GDM1 (cell line): ENCODE results near the gene EVA1A.

Source experiments
- DNase-seq: peaks from one replicate; lab custom pipeline; 2025; lab: John Stamatoyannopoulos, UW

Gene EVA1A

DNA sequence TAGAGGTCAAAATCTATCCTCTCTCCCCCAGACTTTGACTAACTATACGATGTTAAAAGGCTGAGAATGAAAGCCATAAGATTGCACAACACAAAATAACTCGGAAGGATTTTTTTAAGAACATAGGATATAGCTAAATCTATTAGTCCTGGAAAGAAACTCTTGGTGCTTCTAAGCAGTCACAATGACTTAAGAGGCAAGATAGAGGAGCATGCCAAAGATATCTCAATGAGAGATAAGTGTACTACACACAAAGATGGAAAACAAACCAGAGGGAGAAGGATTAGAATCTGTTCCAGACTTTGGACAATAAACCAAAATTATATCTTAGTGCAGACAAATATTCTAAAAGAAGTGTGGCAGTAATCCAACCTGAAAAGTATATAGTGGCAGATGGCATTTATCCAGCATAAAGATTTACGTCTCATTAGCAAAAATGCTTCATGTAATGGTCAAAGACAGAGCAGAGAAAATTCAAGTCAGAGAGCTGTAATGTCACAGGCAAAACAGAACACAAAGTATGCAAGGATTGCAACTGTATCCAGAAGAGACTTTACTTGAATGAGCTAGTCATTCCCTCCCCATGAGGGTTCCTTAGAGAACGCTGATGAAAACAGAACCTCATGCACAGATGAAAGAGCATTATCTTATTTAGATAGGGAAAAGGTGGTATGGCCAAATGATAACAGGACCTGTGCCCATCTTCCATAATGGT is 28.8 kb upstream of the EVA1A start:
- no peak for DNase-seq

DNA sequence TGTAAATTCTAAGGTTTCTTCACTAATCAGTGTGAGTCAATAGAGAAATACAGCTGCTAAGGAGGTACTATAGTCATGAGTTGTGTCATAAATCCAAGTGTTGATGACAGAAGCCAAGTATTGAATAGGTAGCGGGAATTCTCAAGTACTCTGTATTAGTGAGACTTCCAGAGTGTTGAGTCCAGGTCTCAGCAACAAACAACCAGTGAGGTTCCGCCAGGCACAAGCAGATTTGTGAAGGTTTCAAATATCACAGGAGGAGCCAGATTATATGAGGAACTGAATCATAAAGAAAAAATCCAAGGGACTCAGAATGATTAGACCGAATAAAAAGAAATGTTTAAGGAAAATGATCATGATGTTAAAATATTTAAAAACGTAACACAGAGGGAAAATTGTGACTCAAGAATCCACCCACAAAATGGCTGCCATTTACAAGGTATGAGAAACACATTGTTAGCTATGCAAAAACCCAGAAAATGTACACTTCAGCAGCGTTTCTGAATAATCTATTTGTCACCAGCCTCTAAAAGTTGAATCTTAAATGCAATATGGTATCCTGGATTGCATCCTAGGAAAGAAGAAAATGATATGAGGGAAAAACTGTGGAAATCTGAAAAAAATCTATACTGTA is 27.3 kb upstream of the EVA1A start:
- DNase-seq, result no peak

DNA sequence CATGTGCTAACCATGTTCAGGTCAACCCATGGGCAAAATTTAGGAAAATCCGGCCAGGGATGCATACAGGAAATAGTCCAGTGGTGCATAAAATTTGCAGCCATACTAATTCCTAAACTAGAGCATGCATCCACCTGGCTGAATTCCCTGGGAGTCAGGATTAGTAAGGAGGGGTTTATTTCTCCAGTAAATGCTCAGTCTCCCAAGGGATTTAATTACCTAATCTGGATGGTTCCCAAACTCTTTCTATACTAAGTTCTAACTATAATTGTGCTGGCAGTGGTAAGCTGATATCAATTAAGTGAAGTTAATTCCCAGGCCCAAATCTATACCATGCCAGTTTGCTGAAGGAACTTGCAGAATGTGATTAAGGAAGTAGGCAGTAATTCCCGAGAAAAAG is 26.2 kb upstream of the EVA1A start:
- DNase-seq, result no peak

DNA sequence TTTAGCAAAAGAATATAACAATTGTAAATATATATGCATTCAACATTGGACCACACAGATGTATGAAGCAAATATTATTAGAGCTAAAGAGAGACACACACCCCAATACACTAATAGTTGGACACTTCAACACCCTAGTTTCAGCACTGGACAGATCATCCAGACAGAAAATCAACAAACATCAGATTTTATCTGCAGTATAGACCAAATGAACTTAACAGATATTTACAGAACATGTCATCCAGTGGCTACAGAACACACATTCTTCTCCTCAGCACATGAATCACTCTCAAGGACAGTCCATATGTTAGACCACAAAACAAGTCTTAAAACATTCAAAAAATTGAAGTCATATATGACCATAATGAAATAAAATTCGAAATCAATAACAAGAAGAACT is 22.1 kb upstream of the EVA1A start:
- no peak for DNase-seq

DNA sequence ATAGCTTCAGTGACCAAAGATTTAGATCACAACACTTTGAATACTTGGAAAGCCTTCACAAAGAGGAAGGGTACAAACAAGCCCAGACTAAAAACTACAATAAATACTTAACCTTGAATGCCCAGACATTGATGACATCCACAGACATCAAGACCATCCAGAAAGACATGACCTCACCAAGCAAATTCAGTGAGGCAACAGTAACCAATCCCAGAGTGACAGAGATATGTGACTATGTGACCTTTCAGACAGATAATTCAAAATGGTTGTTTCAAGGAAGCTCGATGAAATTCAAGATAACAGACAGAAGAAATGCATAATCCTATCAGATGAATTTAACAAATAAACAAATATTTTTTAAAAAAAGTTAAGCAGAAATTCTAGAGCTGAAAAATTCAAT is 19.9 kb upstream of the EVA1A start:
- no peak for DNase-seq

DNA sequence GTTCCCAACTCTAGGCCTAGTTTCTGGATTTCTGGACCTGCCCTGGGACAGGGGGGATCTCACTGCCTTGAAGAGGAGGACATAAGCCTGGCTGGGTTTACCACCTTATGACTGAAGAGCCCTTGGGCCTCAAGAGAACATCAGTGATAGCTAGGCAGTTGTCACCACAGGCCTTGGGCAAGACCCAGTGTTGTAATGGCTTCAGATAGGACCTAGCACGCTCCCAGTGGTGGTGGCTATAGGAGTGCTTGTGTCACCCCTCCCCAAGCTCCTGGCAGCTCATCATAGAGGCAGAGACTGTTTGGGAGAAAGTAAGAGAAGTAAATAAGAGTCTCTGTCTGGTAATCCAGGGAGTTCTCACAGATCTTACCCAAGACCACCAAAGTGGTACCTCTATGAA is 19.4 kb upstream of the EVA1A start:
- DNase-seq, result no peak

DNA sequence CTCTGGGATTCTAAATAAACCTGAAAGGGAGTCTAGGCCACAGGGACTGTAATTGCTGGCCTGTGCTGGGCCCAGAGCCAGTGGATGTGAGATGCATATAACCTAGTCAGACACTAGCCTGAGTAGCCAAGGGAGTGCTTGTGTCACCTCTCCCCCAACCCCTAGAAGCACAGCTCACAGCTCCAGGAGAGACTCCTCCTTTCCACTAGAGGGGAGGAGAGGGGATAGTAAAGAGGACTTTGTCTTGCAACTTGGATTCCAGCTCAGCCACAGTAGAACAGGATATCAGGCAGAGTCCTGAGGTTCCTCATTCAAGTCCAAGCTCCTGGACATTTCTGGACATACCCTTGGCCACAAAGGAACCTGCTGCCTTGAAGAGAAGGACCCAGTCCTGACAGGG is 18.4 kb upstream of the EVA1A start:
- no peak for DNase-seq

DNA sequence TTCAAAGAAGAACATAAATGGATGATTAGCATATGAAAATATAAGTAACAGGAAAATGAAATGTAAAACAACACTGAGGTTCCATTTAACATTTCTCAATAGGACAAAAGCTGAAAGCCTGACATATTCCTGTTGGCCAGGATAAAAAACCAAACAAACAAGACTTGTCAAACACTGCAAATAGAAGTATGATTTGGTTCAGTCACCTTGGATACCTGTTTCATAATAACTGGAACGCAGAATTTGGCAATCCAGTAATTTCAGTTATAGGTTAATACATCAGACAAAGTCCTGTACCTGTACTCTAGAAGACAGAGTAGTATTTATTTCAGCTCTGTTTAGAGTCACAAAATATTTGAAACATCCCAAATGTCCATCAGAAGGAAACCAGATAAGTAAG is 16.5 kb upstream of the EVA1A start:
- DNase-seq, result no peak

DNA sequence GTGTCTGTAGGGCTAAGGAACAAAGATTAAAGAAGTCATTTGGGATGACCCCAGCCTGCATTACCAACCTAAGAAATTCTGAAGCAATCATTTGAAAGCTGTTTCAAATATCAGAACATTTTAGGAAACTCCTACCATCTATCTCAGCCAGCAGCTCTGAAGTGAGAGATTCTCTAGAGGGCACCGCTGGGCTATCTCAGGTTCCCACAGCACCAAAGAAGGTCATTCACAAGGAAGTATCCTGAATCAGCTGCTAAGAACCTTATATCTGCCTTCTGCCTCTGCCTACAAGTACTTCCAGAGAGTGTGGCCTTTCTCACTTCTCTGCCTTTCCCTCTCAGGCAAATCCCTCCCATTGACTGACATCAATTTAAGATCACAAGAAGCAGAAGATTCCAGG is 13.4 kb upstream of the EVA1A start:
- DNase-seq, result no peak

DNA sequence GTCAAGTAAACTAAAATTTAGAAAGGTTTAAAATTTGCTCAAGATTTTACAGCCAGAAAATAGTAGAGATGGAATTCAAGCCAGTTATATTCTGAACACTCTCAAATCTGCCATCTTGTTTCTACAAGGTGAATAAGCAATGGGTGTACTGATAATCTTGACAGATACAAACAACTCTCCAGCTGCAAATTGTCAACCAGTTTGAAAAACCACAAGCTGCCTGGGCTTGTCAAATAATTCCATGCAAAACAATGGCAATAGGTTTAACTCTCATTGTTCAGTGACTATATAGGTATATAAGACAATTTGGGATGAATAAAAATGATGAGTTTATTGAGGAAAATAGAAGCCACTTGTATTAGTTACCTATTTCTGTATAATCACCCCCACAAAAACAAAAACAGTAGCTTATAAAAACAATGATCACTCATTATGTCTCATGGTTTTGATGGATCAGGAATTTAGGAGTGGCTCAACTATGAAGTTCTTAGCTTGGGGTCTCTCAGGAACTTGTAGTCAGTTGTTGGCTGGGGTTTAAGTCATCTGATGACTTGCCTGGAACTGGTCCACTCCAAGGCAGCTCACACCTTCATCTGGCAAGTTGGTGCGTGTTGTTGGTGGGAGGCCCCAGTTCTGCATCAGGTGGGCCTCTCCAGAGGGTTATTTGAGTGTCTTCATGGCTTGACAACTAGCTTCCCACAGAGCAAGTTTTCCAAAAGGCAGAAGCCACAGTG is 12.6 kb upstream of the EVA1A start:
- no peak for DNase-seq

DNA sequence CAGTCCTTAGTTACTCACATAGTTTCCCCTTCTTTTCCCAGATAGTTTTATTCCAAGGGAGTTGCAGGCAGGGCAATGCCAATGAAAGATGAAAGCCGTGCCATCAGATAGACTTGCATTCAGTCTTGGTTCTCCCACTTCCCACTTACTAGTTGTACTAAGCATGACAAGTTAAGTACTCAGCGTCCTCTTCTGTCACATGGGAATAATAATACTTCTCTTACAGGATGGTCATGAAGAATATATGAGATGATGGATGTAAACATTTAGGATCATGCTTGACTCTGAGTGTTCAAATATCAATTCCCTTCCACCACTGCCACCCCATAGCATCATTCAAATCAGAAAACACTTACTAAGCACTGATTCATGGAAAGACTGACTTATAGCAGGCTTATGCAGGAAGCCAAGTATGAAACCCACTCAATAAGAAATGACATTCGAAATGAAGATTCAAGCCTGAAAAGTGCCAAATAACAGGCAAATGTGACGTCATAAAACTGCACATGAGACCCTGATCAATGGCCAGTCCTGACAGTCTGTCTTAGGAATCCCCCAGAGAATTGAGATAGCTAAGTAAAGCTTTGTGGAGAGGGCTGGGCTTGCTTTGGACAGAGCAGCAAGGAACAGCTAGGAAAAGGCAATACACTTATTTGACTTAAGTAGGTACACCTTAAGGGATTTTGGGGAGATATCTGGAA is 11.1 kb upstream of the EVA1A start:
- DNase-seq, result no peak

DNA sequence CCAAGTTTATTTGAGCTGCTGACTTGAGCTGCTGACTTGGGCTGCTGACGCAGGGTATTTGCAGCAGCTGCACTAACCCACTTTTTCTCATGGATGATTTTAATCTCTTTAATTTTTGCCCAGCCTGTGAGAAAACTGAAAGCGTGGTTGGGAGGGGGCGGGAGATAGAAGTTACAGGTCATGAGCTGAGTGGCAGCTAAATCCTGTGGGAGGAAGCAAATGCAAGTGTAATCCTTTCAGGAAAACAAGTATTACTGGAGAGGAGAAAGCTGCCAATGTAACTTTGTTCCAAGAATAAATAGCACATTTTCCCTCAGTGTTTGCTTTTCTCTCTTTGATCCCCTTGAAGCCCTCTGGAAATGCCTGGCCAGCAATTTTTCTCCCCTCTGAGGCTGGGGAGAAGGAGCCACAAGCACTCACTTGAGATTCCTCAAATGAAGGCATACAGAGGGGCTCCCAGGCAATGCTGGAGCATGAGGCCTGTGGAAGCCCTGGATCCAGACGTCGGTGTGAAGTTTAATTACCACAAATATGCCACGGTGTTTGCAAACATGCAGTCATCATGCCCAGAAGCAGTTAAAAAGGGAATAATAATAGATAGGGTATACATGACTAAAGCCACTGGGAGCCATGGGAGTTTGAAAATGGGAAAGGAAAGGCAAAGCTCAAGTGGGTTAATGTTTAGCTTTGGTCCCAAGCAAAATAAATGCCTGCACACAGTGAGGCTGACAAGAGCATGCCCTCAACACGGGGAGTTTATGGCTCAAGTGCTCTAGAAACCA is 10.4 kb upstream of the EVA1A start:
- no peak for DNase-seq

DNA sequence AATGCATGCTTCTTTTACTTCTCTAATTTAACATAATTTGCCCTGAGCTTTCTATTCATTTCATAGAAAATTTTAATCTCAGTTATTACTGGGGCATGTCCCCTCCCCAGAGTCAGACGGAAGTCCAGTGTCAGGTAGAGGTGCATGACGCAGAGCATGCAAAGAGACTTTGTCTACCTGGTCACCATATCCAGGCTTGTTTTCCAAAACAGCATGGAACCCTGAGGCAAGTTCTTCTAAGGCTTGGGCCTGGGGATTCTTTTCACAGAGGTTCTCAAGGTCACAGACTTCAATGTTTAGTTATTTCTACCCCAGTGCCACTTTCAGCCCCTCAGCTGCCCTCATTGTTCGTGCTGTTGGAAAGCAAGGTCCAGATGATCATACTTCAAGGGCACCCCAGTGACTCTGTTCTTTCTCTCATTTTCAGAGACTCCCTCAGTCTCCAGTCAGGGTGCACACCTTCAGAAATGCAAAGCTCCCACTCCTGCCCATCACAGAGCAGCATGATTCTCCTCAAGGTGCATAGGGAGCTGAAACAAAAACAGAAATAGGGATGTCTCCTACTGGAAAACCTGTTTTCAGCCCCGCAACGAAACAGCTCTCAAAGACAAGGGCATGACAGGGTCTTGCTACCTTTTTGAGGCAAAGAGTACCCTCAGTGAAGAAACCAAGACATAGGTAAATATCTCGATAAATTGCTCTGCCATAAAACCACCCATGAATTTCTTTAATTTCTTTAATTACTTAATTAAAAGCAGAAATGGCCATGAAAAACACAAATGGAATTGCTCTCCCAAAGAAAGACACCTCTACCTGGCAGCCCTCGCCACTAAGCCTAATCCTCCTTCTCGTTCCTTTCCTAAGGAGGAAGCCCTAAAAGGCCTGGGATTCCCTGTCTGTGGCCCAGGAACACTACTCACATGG is 9.5 kb upstream of the EVA1A start:
- DNase-seq, result no peak

DNA sequence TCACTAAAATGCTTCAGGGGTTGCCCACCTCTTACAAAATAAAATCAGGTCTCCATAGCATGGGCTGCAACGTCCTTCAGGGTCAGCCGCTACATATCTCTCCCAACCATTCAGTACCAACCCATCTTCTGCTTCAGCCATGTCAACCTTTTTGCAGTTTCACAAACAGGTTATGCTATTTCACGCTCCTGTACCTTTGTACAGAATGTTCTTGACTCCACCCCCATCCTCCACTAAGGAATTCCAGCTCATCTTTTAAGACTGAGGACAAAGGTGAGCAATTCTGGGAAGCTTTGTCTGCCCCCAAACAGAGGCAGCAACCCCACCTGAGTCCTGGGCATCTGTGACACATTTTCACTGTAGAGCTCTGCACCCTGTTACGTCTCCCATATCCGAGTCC is 8.8 kb upstream of the EVA1A start:
- DNase-seq, result no peak

DNA sequence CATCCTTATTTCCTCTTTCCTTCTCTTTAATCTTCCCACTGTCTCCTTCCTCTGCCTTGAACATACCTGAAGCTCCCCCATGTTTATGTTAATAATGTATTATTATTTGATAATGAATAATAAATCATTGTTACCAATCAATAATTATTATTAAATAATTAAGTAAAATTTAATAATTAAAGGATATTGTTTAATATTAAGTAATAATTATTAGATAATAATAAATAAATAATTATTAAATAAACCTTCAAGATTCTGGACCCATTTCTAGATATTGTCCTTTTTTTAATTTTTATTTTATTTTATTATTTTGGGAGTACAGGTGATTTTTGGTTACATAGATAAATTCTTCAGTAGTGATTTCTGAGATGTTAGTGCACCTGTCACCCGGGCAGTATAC is 7.4 kb upstream of the EVA1A start:
- no peak for DNase-seq

DNA sequence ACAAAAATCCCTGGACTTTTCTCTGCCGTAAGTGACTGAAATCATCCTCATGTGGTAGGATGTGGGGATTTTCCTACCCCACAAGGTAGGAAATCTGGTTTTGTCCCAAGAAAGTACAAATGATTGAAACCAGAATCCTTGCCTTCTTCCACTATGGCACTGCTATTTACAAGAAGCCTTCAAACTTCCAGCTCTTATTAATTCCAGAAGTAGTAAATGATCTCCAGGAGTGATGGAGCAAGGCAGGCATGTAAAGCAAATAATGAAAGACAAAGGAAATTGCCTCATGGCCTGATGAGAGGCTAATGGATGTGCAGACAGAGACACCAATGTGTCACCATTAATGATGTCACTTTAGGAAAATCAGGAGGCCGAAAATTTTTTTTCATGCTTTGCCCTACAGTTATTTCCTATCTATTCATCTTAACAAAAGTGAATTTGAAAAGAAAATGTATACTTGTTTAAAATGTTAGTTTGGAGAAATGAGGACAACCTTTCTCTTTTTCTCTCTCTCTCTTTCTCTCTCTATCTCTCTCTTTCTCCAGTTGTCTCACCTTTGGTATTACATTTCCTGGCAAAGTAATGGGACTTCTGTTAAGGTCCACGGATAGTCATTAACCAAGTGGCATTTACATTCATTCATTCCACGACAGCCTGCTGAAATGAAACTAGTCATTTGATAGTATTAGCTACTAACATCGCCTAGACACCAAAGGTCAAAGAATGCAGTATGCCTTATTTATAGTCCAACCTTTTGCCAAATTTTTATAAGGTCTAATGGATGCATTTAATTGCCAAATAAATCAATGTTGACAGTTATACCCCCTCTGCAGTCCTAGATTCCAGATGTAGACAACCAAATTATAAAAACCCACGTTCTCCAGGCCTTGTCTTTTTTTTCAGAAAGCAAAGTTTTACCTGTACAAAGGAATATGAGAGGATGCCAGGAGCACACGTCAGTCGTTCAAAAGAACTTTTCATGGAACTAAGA is 5.0 kb upstream of the EVA1A start:
- DNase-seq, result no peak

DNA sequence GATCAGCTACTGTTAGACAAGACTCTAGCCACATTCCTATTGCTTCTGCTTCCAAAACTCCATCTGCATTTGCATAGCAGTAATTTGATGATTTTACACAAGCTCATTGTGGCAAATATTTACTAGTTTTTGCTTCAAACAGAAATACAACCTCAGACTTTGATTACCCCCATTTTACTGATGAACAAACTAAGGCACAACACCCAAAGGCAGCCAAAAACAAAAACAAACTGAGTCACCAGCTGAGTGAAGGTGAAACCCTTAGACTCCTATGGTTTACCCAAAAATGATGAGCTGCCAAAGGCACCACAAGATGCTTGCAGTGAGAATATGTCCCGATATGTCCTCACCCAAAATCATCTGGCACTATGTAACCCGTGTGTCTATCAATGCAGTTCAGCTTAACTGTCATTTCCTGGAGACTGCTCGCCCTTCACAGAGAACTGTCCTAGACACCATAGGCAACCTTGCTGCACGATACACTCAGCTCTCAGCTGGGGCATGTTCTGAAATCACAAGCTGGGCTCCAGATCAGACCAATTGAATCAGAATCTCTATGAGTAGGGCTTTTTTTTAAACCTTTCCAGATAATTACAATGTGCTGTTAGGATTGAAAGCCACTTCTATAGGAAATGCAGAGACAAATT is 4.1 kb upstream of the EVA1A start:
- no peak for DNase-seq

DNA sequence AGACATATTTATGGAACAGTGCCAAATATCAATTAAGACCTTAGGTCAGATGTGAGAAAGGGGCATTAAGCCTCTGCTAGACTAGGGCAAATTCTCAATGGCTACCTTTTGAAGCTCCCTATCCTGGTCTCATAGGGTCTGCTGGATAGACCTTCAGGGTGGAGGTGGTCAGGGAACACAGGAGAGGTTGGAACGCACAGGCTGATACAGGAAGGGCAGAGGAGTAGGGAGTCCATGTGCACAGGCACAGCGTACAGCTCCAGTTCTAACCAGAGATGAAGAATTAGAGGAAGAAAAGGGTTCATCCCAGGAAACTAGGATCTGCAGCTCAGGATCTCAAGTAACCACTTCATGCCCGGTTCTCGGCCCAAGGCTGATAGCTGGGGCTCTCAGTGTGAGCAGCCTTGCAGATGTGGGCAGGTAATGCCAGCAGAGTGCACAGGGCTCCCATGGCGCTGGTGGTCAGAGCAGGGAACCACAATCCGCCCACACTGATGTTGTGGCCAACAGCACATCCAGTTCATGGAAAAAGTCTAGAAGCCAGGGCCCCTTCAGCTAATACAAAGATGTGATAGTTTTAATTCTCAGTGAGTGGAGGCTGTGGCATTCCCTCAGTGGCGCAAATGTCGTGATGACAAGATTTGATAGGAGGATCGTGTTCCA is 3.4 kb upstream of the EVA1A start:
- DNase-seq, result no peak

DNA sequence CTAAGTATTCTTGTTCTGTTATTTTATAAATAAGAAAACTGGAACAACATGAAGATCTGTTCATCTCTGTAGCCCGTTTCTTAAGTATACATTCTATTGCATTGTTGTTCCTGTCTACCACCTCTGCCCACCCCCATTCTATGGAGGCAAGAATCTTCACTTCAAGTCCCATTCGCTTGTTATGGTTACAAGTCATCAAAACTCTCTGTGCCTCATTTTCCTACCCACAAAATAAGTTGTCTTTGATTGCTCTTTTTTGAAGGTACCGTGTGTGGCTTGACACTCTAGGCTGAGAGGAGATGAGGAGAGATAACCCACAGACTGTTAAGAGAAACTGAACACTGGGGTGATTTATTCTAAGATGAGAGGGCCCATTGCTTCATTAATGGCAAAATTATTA is 2.9 kb upstream of the EVA1A start:
- no peak for DNase-seq
